ENCODE results near the gene ADRM1.

ADRM1 gene

DNA sequence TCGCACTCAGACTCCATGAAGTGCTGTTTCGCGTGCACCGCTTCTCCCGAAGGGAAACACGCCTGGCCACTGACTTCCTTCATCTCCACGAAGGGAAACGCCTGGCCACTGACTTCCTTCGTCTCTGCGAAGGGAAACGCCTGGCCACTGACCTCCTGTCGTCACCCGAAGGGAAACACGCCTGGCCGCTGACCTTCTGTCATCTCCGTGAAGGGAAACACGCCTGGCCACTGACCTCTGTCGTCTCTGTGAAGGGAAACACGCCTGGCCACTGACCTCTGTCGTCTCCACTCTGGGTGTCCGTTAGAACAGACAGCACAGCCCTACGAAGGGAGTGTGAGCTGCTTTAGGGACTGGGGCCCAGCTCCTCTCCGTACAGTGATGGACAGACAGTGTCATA is 17.1 kb upstream of the ADRM1 start:
- TF ChIP-seq, protein P1, sequence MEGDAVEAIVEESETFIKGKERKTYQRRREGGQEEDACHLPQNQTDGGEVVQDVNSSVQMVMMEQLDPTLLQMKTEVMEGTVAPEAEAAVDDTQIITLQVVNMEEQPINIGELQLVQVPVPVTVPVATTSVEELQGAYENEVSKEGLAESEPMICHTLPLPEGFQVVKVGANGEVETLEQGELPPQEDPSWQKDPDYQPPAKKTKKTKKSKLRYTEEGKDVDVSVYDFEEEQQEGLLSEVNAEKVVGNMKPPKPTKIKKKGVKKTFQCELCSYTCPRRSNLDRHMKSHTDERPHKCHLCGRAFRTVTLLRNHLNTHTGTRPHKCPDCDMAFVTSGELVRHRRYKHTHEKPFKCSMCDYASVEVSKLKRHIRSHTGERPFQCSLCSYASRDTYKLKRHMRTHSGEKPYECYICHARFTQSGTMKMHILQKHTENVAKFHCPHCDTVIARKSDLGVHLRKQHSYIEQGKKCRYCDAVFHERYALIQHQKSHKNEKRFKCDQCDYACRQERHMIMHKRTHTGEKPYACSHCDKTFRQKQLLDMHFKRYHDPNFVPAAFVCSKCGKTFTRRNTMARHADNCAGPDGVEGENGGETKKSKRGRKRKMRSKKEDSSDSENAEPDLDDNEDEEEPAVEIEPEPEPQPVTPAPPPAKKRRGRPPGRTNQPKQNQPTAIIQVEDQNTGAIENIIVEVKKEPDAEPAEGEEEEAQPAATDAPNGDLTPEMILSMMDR (conservative IDR thresholded peaks at IDR 0.05): no peak
- TF ChIP-seq ZFX (IDR thresholded peaks at IDR 0.05): no peak
- no peak overlapping the region for H3K27ac ChIP-seq

DNA sequence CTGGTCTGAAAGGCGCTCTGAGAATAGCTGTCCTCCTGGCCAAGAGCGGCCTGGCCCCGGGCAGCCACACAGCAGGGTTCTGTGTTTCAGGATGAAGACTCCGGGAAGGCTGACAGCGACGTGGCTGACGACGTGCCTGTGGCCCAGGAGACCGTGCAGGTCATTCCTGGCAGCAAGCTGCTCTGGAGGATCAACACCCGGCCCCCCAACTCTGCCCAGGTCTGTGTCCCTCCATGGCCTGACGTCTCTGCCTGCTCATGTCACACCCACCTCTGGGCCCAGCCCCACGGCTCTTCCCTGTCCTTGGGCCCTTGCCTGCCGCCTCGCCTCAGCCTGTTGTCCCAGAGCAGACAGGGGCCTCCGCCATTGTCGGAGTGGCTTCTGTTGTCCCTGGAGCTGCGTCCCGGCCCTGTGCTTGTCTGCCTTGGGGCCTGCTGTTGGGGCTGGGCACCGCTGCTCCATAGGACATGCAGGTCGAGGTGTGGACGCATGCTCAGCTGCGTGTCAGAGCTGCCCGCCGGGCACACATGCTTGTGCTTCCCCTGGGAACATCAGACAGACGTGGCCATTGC is 16.2 kb upstream of the ADRM1 start:
- H3K27ac ChIP-seq: no peak overlapping the region
- TF ChIP-seq, protein P1 (conservative IDR thresholded peaks at IDR 0.05): no peak
- TF ChIP-seq ZFX (IDR thresholded peaks at IDR 0.05): no peak

DNA sequence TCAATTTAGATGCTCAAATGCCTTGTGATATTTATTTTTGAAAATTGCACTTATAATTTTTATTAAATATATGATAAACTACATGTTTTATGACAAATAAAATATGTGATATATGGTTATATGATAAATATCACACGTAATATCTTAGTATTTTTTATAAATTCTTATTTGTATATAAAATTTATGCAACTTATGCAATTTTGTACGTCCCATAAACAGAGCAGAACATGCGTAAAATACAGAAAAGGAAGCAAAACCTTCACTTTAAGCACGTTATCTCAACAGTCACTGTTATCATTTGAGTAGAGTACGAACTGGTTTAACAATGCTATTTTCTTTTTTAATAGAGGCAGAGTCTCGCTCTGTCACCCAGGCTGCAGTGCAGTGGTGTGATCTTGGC is 15.7 kb upstream of the ADRM1 start:
- TF ChIP-seq ZFX (IDR thresholded peaks at IDR 0.05): no peak
- TF ChIP-seq, protein P1 (conservative IDR thresholded peaks at IDR 0.05): no peak

DNA sequence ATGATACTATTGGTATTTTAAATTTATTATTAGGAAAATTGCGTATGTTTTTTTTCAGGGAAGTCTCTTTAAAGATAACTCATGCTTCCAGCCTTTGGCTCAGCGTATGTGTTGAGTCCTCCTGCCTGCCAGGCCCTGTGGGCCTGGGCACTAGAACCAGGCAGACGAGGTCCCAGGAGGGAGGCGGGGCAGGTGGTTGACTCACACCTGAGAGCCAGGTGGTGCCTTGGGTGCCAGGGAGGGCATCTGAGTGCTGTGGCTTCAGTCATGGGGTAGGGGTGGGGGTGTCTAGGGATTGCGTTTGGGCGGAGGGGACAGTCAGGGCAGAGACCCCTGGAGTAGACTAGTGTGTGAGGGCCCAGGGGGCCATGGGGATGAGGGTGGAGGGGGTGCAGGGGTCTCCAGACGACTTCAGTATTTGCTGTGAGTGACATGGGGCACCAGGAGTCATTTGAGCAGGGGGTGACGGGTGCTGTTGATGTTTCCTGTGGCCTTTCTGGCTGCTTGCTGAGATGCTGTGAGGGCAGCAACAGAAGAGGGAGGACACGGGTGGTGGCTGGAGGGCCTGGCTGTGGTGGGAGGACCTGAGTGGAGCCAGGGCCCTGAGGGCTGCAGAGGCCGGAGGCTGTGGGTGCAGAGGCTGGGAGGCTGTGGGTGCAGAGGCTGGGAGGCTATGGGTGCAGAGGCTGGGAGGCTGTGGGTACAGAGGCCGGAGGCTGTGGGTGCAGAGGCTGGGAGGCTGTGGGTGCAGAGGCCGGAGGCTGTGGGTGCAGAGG is 14.8 kb upstream of the ADRM1 start:
- TF ChIP-seq ZFX (IDR thresholded peaks at IDR 0.05): no peak
- TF ChIP-seq, protein P1 (conservative IDR thresholded peaks at IDR 0.05): no peak
- H3K27ac ChIP-seq: no peak overlapping the region

More for the DNA sequence above, 15.7 kb upstream of the ADRM1 start:
- H3K27ac ChIP-seq: no peak overlapping the region

DNA sequence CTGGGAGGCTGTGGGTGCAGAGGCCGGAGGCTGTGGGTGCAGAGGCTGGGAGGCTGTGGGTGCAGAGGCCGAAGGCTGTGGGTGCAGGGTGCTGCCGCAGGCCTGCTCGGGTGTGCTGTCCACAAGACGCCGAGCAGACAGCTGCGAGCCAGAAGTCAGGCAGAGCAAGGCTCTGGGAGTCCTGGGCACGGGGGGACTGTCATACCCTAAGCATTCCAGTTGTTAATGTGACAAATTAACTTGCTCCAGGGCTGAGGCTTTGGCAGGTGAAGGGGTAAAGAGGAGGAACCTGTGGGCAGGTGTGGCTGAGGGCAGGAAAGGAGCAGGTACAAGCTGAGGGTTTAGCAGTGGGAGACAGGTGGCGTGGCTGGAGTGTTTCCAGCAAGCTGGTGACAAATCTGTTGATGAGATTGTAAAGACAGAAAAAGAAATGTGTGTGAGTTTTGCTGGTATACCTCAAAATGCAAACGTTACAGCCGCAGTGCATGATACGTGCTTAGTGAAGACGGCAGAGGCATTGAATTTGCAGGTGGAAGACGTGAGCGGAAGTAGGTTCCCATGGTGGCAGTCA is 14.2 kb upstream of the ADRM1 start:
- TF ChIP-seq, protein P1 (conservative IDR thresholded peaks at IDR 0.05): no peak
- no peak for TF ChIP-seq ZFX (IDR thresholded peaks at IDR 0.05)
- H3K27ac ChIP-seq: no peak overlapping the region

DNA sequence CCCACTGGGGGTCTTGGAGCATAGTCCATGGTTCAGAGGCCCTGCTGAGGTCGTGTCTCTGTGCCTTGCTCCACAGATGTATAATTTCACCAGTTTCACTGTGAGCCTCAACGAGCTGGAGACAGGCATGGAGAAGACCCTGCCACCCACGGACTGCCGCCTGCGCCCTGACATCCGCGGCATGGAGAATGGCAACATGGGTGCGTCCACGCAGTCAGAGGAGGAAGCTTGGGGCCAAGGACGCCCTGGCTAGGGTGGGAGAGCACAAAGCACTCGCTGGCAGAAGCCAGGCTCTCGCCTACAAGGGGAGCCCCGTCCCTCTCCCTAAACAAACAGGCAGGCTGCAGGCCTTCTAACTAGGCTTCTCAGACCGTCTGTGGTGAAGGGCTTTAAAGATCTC is 13.7 kb upstream of the ADRM1 start:
- TF ChIP-seq, protein P1 (conservative IDR thresholded peaks at IDR 0.05): no peak
- TF ChIP-seq ZFX (IDR thresholded peaks at IDR 0.05): no peak
- H3K27ac ChIP-seq: no peak overlapping the region

DNA sequence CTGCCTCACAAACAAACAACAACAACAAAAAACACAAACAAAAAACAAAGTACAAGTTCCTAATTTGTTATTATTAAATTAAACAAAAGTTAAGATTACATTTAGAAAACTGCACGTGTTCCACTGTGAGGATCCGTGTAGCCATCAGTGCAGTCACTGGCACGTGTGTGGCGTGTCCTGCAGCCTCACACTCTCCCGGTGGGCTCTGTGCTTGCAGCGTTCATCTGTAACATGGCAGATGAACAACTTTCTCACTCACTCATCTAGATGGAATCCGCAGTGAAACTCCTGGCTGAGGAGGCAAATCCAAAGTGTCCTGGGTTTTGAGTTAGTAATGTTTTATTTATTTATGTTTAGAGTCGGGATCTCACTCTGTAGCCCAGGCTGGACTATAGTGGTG is 12.9 kb upstream of the ADRM1 start:
- H3K27ac ChIP-seq: no peak overlapping the region
- no peak for TF ChIP-seq ZFX (IDR thresholded peaks at IDR 0.05)
- TF ChIP-seq, protein P1 (conservative IDR thresholded peaks at IDR 0.05): no peak
